ENCODE results near the gene PTCH1. TPM values are rescaled to one million over a fixed set of nuclear protein-coding genes. Genes with fewer than 3 reads are reported as not detected.

The PTCH1 gene
- total RNA-seq, 1 experiment from 2014 or later: 6.6 TPM

DNA sequence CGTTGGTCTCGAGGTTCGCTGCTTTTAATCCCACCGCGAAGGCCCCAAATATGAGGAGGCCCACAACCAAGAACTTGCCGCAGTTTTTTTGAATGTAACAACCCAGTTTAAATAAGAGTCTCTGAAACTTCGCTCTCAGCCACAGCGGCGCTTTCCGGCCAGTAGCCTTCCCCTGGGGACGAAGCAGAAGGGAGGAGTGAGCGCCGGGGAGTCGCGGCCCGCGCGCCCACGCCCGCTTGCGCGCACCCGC is 10.4 kb downstream of the PTCH1 start:
- Histone ChIP-seq H3K27ac (ENCODE audit: low read length) (peak overlapping the region; percentile 78), H3K4me1 (ENCODE audit: control insufficient read depth, insufficient read depth, low read length) (peaks cover 15% of the 10 kb centered on the region), H3K4me3 (ENCODE audit: low read depth in 2 of 2, low read length in 2 of 2) (peak overlapping the region; percentile 78 to 83), H3K9me3 (ENCODE audit: control insufficient read depth, insufficient read depth, low read depth, low read length) (no peaks in the 10 kb centered on the region), H3K27me3 (ENCODE audit: control insufficient read depth, insufficient read depth, low read length) (no peaks in the 10 kb centered on the region), H3K36me3 (ENCODE audit: control insufficient read depth, insufficient read depth, low read length) (no peaks in the 10 kb centered on the region; the same call in 1 of the 2 replicates)
- ChIA-PET CTCF (no interaction called here), POLR2A (no interaction called here)
- ATAC-seq: no peak
- DNase-seq (ENCODE audit: low read depth, low spot score): no peak
- in situ Hi-C loops (cut with HindIII; ENCODE audit: low pct_unique_long_range_greater_than_20kb, low sequenced_read_pairs): no loop called here
- no TSS peak for BruUV-seq (replicated peaks)
- no peak for TF ChIP-seq TCF7L2 (IDR thresholded peaks at IDR 0.05; ENCODE audit: low read depth, low read length)
- no peak for TF ChIP-seq POLR2AphosphoS5 (IDR thresholded peaks at IDR 0.05; ENCODE audit: low read depth, low read length)
- TF ChIP-seq, protein P1, sequence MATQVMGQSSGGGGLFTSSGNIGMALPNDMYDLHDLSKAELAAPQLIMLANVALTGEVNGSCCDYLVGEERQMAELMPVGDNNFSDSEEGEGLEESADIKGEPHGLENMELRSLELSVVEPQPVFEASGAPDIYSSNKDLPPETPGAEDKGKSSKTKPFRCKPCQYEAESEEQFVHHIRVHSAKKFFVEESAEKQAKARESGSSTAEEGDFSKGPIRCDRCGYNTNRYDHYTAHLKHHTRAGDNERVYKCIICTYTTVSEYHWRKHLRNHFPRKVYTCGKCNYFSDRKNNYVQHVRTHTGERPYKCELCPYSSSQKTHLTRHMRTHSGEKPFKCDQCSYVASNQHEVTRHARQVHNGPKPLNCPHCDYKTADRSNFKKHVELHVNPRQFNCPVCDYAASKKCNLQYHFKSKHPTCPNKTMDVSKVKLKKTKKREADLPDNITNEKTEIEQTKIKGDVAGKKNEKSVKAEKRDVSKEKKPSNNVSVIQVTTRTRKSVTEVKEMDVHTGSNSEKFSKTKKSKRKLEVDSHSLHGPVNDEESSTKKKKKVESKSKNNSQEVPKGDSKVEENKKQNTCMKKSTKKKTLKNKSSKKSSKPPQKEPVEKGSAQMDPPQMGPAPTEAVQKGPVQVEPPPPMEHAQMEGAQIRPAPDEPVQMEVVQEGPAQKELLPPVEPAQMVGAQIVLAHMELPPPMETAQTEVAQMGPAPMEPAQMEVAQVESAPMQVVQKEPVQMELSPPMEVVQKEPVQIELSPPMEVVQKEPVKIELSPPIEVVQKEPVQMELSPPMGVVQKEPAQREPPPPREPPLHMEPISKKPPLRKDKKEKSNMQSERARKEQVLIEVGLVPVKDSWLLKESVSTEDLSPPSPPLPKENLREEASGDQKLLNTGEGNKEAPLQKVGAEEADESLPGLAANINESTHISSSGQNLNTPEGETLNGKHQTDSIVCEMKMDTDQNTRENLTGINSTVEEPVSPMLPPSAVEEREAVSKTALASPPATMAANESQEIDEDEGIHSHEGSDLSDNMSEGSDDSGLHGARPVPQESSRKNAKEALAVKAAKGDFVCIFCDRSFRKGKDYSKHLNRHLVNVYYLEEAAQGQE (IDR thresholded peaks at IDR 0.05; ENCODE audit: insufficient read depth in 1 of 2, low read depth in 2 of 2, low read length in 1 of 2): no peak
- intact Hi-C loops (cut with micrococcal nuclease; ENCODE audit: unreplicated experiment): loop anchor here (5.0 kb wide), 2 partner anchors 189 to 371 kb away; partner anchors contain the start of genes ERCC6L2 and FANCC

DNA sequence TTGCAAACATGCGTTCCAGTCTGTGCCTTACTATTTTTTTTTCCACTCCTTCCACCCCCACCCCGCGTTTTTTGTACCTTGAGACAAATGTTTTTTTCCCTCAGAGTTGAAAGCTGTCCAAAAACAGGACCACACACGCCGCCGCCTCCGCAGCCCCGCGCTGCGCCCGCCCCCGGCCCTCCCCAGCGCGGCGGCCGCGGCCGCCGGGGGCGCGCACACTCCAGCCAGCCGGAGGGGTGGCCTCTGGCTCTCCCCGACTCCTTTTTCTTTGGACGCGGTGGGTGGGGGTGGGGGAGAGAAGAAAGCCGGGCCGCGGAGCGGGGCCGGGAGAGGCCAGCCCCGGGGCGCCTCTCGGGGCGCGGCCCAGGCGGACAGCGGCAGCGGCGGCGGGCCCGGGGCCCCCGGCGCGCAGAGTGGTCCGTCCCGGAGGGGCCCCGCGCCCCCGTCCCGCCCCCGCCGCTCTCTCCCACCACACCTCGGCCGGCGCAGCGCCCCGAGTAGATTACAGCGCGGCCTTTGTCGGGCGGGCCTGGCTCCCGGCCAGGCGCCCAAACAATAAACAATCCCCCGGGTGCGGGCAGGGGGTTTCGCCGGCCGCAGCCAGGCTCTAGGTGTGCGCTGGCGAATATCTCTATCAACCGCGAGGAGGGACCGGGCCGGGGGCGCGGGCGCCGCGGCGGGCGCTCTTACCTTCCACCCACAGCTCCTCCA is 10.9 kb downstream of the PTCH1 start:
- DNase-seq (ENCODE audit: low read depth, low spot score): no peak
- intact Hi-C loops (cut with micrococcal nuclease; ENCODE audit: unreplicated experiment): loop anchor here (5.0 kb wide), 2 partner anchors 189 to 371 kb away; partner anchors contain the start of genes ERCC6L2 and FANCC
- in situ Hi-C loops (cut with HindIII; ENCODE audit: low pct_unique_long_range_greater_than_20kb, low sequenced_read_pairs): no loop called here
- BruUV-seq (replicated peaks): no TSS peak
- peak; percentile 27 for ATAC-seq
- CTCF ChIA-PET: no interaction called here
- peak overlapping the region; percentile 78 for H3K27ac ChIP-seq (ENCODE audit: low read length)
- H3K9me3 ChIP-seq (ENCODE audit: control insufficient read depth, insufficient read depth, low read depth, low read length): no peaks in the 10 kb centered on the region
- POLR2A ChIA-PET: no interaction called here
- H3K27me3 ChIP-seq (ENCODE audit: control insufficient read depth, insufficient read depth, low read length): no peaks in the 10 kb centered on the region
- H3K36me3 ChIP-seq (ENCODE audit: control insufficient read depth, insufficient read depth, low read length): no peaks in the 10 kb centered on the region; the same call in 1 of the 2 replicates
- peak; percentile 42; the same call in 1 of the 2 replicates for TF ChIP-seq TCF7L2 (IDR thresholded peaks at IDR 0.05; ENCODE audit: low read depth, low read length)
- TF ChIP-seq, protein P1 (IDR thresholded peaks at IDR 0.05; ENCODE audit: insufficient read depth in 1 of 2, low read depth in 2 of 2, low read length in 1 of 2): no peak
- peaks cover 15% of the 10 kb centered on the region for H3K4me1 ChIP-seq (ENCODE audit: control insufficient read depth, insufficient read depth, low read length)
- peak overlapping the region; percentile 78 to 83 for H3K4me3 ChIP-seq (ENCODE audit: low read depth in 2 of 2, low read length in 2 of 2)

All from Panc1 (cell line).